HEK293 (cell line): ENCODE data around the gene LSM7.

ENCODE experiments used
- EGR2 ChIP-seq: fragments of 450-650 bp; formaldehyde crosslinking; IDR thresholded peaks from 2 replicates; pipeline ENCODE4 v1.5.1; 2016; ENCODE audit warnings: low read depth, missing biosample characterization, missing genetic modification characterization
- ELK4 ChIP-seq: IDR thresholded peaks from 2 replicates; pipeline ENCODE4 v1.6.1; 2011; ENCODE audit warnings: mild to moderate bottlenecking, low read depth, low read length, borderline replicate concordance
- GFI1B ChIP-seq: fragments of 450-650 bp; formaldehyde crosslinking; IDR thresholded peaks from 2 replicates; pipeline ENCODE4 v1.5.1; 2016; ENCODE audit warnings: missing biosample characterization, missing genetic modification characterization
- GLIS1 ChIP-seq: fragments of 450-650 bp; formaldehyde crosslinking; IDR thresholded peaks from 2 replicates; pipeline ENCODE4 v1.5.1; 2016; ENCODE audit warnings: missing biosample characterization, missing genetic modification characterization
- INSM2 ChIP-seq: fragments of 450-650 bp; formaldehyde crosslinking; IDR thresholded peaks from 2 replicates; pipeline ENCODE4 v1.5.1; 2016; ENCODE audit warnings: missing biosample characterization, missing genetic modification characterization
- KLF1 ChIP-seq: fragments of 450-650 bp; formaldehyde crosslinking; IDR thresholded peaks from 2 replicates; pipeline ENCODE4 v1.5.1; 2016; ENCODE audit warnings: missing biosample characterization, missing genetic modification characterization
- SALL2 ChIP-seq: fragments of 450-650 bp; formaldehyde crosslinking; IDR thresholded peaks from 2 replicates; pipeline ENCODE4 v1.5.0; 2017; ENCODE audit warnings: missing biosample characterization, mild to moderate bottlenecking, missing genetic modification characterization, borderline replicate concordance
- SCRT1 ChIP-seq: fragments of 450-650 bp; formaldehyde crosslinking; IDR thresholded peaks from 2 replicates; pipeline ENCODE4 v1.5.1; 2016; ENCODE audit warnings: missing biosample characterization, missing genetic modification characterization, borderline replicate concordance
- SCRT2 ChIP-seq: fragments of 450-650 bp; formaldehyde crosslinking; IDR thresholded peaks from 2 replicates; pipeline ENCODE4 v1.5.1; 2016; ENCODE audit warnings: missing biosample characterization, missing genetic modification characterization
- SETDB1 ChIP-seq: IDR thresholded peaks from one replicate; pipeline ENCODE4 v1.6.1; 2017; ENCODE audit warnings: mild to moderate bottlenecking, low read length, moderate library complexity, mixed read lengths; ENCODE audit not compliant: insufficient read length
- ZIC2 ChIP-seq: fragments of 450-650 bp; formaldehyde crosslinking; IDR thresholded peaks from 2 replicates; pipeline ENCODE4 v1.5.1; 2016; ENCODE audit warnings: missing biosample characterization, missing genetic modification characterization
- ZNF10 ChIP-seq: fragments of 450-650 bp; formaldehyde crosslinking; IDR thresholded peaks from 2 replicates; pipeline ENCODE4 v1.5.1; 2017; ENCODE audit warnings: missing biosample characterization, missing genetic modification characterization
- ZNF174 ChIP-seq: fragments of 450-650 bp; formaldehyde crosslinking; IDR thresholded peaks from 2 replicates; pipeline ENCODE4 v1.5.0; 2017; ENCODE audit warnings: missing biosample characterization, mild to moderate bottlenecking, missing genetic modification characterization
- ZNF18 ChIP-seq: fragments of 450-650 bp; formaldehyde crosslinking; IDR thresholded peaks from 2 replicates; pipeline ENCODE4 v1.5.1; 2016; ENCODE audit warnings: missing biosample characterization, missing genetic modification characterization
- ZNF211 ChIP-seq: fragments of 450-650 bp; formaldehyde crosslinking; IDR thresholded peaks from 2 replicates; pipeline ENCODE4 v1.5.1; 2016; ENCODE audit warnings: low read depth, missing biosample characterization, missing genetic modification characterization
- ZNF302 ChIP-seq: fragments of 450-650 bp; formaldehyde crosslinking; IDR thresholded peaks from 2 replicates; pipeline ENCODE4 v1.5.1; 2016; ENCODE audit warnings: missing biosample characterization, missing genetic modification characterization, low read depth
- ZNF398 ChIP-seq: fragments of 450-650 bp; formaldehyde crosslinking; IDR thresholded peaks from 2 replicates; pipeline ENCODE4 v1.5.1; 2017; ENCODE audit warnings: missing biosample characterization, missing genetic modification characterization
- ZNF423 ChIP-seq: fragments of 450-650 bp; formaldehyde crosslinking; IDR thresholded peaks from 2 replicates; pipeline ENCODE4 v1.5.1; 2016; ENCODE audit warnings: missing biosample characterization, missing genetic modification characterization
- ZNF529 ChIP-seq: fragments of 450-650 bp; formaldehyde crosslinking; IDR thresholded peaks from 2 replicates; pipeline ENCODE4 v1.5.1; 2017; ENCODE audit warnings: missing genetic modification characterization, missing biosample characterization; ENCODE audit not compliant: insufficient replicate concordance
- ZNF558 ChIP-seq: fragments of 450-650 bp; formaldehyde crosslinking; IDR thresholded peaks from 2 replicates; pipeline ENCODE4 v1.5.1; 2016; ENCODE audit warnings: missing biosample characterization, missing genetic modification characterization
- ZNF610 ChIP-seq: fragments of 450-650 bp; formaldehyde crosslinking; IDR thresholded peaks from 2 replicates; pipeline ENCODE4 v1.5.1; 2016; ENCODE audit warnings: missing biosample characterization, missing genetic modification characterization, borderline replicate concordance
- ZNF768 ChIP-seq: fragments of 450-650 bp; formaldehyde crosslinking; IDR thresholded peaks from 2 replicates; pipeline ENCODE4 v1.5.1; 2018; ENCODE audit warnings: missing biosample characterization, mild to moderate bottlenecking, missing genetic modification characterization
- ZNF792 ChIP-seq: fragments of 450-650 bp; formaldehyde crosslinking; IDR thresholded peaks from 2 replicates; pipeline ENCODE4 v1.5.1; 2016; ENCODE audit warnings: missing biosample characterization, missing genetic modification characterization
- ZNF837 ChIP-seq: fragments of 450-650 bp; formaldehyde crosslinking; IDR thresholded peaks from 2 replicates; pipeline ENCODE4 v1.5.1; 2016; ENCODE audit warnings: missing biosample characterization, missing genetic modification characterization
- ZSCAN18 ChIP-seq: fragments of 450-650 bp; formaldehyde crosslinking; IDR thresholded peaks from 2 replicates; pipeline ENCODE4 v1.5.1; 2016; ENCODE audit warnings: missing biosample characterization, missing genetic modification characterization
- TF ChIP-seq, protein P1 (sequence below): fragments of 450-650 bp; formaldehyde crosslinking; IDR thresholded peaks from 2 replicates; pipeline ENCODE4; 2016; ENCODE audit warnings: missing biosample characterization, missing genetic modification characterization
- TF ChIP-seq, protein P2 (sequence below): fragments of 450-650 bp; formaldehyde crosslinking; optimal IDR thresholded peaks from 2 replicates; pipeline ENCODE3; 2016; ENCODE audit warnings: missing biosample characterization, mild to moderate bottlenecking, missing genetic modification characterization
- TF ChIP-seq, protein P3 (sequence below): fragments of 450-650 bp; formaldehyde crosslinking; IDR thresholded peaks from 2 replicates; pipeline ENCODE4 v1.5.1; 2016; ENCODE audit warnings: missing biosample characterization, missing genetic modification characterization

Gene LSM7

DNA sequence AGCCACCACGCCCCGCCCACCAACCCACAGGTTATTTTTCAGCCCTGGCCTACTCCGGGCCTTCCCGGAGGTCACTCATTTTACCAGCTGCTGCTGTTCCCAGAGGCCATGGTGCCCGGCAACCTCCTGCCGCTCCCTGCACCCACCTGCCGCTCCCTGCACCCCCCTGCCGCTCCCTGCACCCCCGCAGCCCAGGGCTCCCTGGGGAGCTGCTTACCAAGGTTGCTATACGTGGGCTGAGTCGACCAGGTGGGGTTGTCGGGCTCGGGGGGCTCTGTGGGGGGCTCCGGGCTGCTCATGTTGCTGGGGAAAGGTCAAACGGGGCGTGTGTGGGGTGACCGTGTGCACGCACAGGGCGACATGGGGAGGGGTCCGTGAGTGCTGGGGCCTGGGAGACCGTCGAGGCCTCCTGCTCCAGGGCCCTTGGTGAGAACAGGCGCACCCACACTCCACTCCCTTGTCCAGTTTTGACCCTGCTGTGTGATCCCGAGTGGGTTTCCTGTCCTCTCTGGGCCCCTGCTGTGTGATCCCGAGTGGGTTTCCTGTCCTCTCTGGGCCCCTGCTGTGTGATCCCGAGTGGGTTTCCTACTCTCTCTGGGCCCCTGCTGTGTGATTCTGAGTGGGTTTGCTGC, 47.6 kb downstream of the LSM7 start (continued):
- no peak for TF ChIP-seq ZNF211 (tag by site-specific recombination)
- TF ChIP-seq ZNF398, result no peak
- peak; percentile 56; the same call in 1 of the 2 replicates for TF ChIP-seq ZIC2
- peak; percentile 59; the same call in 1 of the 2 replicates for TF ChIP-seq ZNF768 (tag by site-specific recombination)
- TF ChIP-seq ZNF18 (tag by site-specific recombination), result no peak
- TF ChIP-seq, protein P1, sequence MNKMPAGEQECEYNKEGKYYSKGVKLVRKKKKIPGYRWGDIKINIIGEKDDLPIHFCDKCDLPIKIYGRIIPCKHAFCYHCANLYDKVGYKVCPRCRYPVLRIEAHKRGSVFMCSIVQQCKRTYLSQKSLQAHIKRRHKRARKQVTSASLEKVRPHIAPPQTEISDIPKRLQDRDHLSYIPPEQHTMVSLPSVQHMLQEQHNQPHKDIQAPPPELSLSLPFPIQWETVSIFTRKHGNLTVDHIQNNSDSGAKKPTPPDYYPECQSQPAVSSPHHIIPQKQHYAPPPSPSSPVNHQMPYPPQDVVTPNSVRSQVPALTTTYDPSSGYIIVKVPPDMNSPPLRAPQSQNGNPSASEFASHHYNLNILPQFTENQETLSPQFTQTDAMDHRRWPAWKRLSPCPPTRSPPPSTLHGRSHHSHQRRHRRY (tag by site-specific recombination), result no peak
- no peak for TF ChIP-seq INSM2 (tag by site-specific recombination)
- no peak for TF ChIP-seq ZNF10 (tag by site-specific recombination)
- peak; percentile 93 for TF ChIP-seq SCRT1
- no peak for TF ChIP-seq SETDB1
- no peak for TF ChIP-seq ZNF558
- TF ChIP-seq GFI1B (tag by site-specific recombination), result no peak
- TF ChIP-seq, protein P2, sequence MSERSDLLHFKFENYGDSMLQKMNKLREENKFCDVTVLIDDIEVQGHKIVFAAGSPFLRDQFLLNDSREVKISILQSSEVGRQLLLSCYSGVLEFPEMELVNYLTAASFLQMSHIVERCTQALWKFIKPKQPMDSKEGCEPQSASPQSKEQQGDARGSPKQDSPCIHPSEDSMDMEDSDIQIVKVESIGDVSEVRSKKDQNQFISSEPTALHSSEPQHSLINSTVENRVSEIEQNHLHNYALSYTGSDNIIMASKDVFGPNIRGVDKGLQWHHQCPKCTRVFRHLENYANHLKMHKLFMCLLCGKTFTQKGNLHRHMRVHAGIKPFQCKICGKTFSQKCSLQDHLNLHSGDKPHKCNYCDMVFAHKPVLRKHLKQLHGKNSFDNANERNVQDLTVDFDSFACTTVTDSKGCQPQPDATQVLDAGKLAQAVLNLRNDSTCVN (tag by site-specific recombination), result no peak
- TF ChIP-seq ZNF792 (tag by site-specific recombination), result no peak
- no peak for TF ChIP-seq KLF1
- no peak for TF ChIP-seq GLIS1 (tag by site-specific recombination)
- TF ChIP-seq ELK4, result no peak
- no peak for TF ChIP-seq ZNF529
- TF ChIP-seq ZSCAN18, result no peak
- TF ChIP-seq ZNF610, result no peak
- 0 out of 2 replicates have a peak, but pooled peaks have one; percentile 16 for TF ChIP-seq EGR2 (tag by site-specific recombination)
- TF ChIP-seq, protein P3, sequence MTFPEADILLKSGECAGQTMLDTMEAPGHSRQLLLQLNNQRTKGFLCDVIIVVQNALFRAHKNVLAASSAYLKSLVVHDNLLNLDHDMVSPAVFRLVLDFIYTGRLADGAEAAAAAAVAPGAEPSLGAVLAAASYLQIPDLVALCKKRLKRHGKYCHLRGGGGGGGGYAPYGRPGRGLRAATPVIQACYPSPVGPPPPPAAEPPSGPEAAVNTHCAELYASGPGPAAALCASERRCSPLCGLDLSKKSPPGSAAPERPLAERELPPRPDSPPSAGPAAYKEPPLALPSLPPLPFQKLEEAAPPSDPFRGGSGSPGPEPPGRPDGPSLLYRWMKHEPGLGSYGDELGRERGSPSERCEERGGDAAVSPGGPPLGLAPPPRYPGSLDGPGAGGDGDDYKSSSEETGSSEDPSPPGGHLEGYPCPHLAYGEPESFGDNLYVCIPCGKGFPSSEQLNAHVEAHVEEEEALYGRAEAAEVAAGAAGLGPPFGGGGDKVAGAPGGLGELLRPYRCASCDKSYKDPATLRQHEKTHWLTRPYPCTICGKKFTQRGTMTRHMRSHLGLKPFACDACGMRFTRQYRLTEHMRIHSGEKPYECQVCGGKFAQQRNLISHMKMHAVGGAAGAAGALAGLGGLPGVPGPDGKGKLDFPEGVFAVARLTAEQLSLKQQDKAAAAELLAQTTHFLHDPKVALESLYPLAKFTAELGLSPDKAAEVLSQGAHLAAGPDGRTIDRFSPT (tag by site-specific recombination), result peak; percentile 29; the same call in 1 of the 2 replicates
- no peak for TF ChIP-seq ZNF423 (tag by site-specific recombination)
- TF ChIP-seq ZNF174, result no peak
- TF ChIP-seq SALL2 (tag by site-specific recombination), result no peak
- peak; percentile 95 for TF ChIP-seq SCRT2
- TF ChIP-seq ZNF302 (tag by site-specific recombination), result no peak
- TF ChIP-seq ZNF837 (tag by site-specific recombination), result no peak
